Measurements from ENCODE around the gene KMT2D.

Gene KMT2D

DNA sequence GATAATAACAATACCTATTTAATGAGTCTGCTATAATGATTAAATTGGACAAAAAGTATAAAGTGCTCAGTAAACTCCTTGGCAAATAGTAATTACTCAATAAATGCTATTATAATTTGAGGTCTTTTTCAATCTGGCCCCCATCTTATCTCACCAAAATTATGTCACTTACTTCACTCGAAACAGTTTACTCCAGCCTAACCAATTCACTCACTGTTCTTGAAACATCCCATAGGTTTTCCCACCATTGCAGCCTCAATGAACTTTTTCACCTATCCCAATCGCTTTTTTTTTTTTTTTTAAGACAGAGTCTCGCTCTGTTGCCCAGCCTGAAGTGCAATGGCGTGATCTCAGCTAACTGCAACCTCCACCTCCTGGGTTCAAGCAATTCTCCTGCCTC lies 24.6 kb downstream of the KMT2D start:
- no peak for DNase-seq (ENCODE audit: low read depth in 2 of 3, low spot score in 2 of 3)

DNA sequence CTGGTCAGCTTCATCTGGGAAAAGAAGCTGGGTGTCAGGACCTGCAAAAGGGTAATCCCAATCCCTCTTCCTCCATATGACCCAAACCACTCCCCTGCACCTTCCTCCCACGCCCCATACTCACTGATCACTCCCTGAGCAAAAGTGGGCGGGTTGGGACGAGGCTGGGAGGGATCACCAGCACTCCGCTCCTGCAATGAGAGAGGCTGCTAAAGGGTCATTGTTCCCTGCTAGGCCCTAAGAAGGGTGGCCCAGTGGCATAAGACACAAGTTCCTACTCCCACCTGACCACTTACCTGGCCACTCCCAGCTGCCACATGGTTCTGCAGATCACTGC lies 26.3 kb downstream of the KMT2D start:
- no peak for DNase-seq (ENCODE audit: low read depth in 2 of 3, low spot score in 2 of 3)

DNA sequence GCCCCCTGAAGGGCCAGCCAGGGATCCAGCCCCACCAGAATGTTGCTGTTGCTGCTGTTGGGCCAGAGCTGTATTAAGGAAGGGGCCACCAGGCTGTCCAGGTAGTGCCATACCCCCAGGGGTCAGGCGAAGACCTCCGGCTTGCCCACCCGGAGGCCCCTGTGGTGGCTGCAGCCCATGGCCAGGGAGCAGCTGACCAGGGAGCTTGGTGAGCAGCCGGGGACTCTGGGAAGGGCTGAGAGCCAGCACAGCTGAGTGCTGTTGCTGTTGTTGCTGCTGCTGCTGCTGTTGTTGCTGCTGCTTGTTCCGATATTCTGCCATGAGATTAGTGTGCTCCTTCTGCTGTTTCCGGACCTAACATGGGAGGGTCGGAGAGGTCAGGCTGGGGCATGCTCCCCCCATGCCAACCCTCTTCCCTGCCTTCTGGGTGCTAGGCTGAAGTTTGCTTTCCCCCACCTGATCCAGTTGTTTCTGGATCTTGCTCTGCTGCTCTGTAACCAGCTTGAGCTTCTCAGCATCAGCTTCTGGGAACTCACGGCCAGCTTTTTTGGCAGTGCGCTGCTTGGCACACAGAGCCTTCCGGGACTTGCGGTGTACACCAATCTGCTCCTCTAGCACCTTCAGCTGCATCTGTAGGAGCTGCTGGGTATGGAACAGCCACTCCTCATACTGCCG lies 26.8 kb downstream of the KMT2D start:
- no peak for DNase-seq (ENCODE audit: low read depth in 2 of 3, low spot score in 2 of 3)

GRCh38 chr12:49032679-49033447 lies 27.7 kb downstream of the KMT2D start:
- no peak for DNase-seq (ENCODE audit: low read depth in 2 of 3, low spot score in 2 of 3)

- DNase-seq (ENCODE audit: low read depth in 2 of 3, low spot score in 2 of 3): no peak
Observed at GRCh38 chr12:49032276-49032675, 28.3 kb downstream of the KMT2D start.

GRCh38 chr12:49031573-49032161 lies 28.9 kb downstream of the KMT2D start:
- DNase-seq (ENCODE audit: low read depth in 2 of 3, low spot score in 2 of 3): no peak

DNA sequence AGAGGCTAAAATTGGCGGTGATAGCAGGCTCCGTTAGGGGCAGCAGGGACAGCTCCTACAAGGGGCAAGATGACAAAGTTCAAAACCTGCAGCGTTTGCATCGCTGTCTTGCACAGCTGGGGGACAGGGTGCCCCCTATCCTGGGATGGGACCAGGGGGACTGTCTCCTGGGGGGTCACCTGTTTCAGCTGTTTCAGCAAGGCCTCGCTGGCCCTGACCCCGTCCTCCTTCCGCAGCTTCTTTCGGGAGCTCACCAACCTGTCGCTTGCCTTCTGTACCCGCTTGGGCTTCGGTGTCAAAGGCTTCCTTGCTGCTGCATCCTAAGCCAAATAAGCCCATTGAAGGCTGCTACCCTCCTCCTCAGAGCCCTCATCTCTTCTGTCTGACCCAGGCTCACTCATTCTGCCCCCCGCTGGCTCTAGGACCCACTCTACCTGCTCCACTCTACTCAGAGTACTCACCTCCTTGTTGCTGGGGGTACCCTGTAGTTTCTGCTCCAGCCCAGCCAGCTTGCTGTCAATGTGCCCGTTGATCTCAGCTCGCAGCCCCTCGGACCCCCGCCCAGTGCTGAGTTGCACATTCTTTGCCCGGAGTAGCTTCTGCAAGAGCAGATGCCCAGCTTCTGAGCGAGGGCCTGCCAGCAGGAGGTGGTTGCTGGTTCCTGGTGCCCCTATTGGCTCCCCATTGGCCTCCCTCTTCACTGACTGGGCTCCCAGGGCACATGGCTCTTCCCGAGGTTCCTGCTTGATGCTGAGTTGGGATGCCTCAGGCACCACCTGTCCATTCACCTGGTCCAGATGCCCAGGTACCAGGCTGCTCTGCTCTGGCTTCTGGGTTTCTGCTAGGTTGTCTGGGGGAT lies 29.7 kb downstream of the KMT2D start:
- DNase-seq (ENCODE audit: low read depth in 2 of 3, low spot score in 2 of 3): no peak

- DNase-seq (ENCODE audit: low read depth in 2 of 3, low spot score in 2 of 3): no peak
Observed at GRCh38 chr12:49030119-49030518, 30.5 kb downstream of the KMT2D start.

DNA sequence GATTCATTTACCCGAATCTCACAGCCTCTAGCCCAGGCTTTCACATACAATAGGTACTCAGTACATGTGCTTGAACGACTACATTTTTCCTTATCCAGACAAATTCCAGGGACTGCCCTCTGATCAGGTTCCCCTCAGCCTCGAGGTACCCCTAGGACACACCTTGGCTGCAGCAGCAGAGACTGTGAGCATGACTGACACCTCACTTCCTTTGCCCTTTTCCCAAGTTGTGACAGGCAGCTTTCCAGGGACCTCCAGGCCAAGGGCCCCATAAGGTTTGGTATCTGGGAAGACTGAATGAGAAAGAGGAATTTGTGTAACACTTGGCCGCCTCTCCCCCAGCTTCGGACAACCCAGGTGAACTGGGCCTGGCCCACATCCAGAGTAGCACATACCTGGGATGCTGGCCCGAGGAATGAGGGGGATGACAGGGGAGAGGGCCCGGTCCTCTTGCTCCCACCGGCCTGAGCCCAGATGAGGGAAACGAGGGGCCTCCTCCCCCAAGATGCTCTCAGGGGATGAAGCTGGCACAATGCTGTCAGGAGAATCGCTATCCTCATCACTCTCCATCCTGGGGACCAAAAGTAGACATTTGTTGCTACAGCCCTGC lies 31.8 kb downstream of the KMT2D start:
- no peak for DNase-seq (ENCODE audit: low read depth in 2 of 3, low spot score in 2 of 3)

- DNase-seq (ENCODE audit: low read depth in 2 of 3, low spot score in 2 of 3): no peak
Observed at GRCh38 chr12:49027846-49028555, 32.6 kb downstream of the KMT2D start.

DNA sequence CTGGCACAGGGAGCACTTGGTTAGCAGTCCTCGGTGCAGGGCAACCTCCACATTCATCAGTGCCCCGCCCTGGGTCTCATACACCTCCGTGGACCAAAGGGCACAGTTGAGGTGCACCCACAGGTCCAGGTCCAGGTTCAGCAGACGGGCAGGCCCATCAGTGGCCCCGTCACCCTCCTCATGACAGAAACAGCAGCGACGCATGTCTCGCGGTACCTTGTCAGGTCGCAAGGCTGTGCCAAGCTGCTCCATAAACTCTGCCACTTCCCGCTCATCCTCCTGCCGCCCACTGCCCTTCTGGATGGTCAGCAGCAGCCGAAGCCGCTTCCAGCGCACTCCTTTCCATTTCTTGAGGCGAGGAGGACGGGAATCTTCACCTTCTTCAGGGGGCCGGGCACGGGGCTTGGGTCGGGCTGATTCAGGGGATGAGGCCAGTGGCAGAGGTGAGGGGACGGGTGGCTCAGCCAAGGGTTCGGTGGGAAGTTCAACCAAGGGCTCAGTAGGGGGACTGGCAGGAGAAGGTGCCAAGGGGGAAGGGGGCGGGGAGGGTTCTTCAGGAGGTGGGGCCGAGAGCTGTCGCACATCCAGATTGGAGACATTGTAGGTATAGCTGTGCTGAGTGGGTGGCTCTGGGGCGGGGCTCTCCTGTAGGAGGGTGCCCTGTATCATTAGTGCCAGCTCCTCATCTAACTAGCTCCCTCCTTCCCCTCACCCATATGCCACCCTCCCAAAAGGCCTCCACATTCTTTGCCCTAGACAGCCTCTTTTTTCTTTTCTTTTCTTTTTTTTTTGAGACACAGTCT lies 33.7 kb downstream of the KMT2D start:
- DNase-seq (ENCODE audit: low read depth in 2 of 3, low spot score in 2 of 3): no peak

DNA sequence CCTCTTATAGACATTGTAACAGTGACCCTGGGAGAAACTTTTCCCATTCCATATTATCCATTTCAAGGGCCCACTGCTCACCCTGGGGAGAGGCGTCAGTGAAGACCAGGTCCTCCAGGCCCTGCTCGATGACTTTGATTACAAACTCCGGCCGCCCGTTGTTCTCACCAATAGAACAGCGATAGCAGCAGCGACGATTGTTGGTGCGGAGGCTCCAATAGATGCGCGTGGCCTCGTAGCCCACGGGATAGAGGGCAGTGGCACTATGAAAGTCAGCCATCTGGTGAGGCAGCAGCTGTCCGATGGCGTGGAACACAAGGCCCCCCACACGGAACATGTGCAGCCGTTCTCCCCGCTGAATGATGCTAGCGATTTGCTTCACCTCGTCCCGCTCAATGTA lies 34.5 kb downstream of the KMT2D start:
- DNase-seq (ENCODE audit: low read depth in 2 of 3, low spot score in 2 of 3): no peak

- DNase-seq (ENCODE audit: low read depth in 2 of 3, low spot score in 2 of 3): no peak
Observed at GRCh38 chr12:49025463-49025862, 35.1 kb downstream of the KMT2D start.

DNA sequence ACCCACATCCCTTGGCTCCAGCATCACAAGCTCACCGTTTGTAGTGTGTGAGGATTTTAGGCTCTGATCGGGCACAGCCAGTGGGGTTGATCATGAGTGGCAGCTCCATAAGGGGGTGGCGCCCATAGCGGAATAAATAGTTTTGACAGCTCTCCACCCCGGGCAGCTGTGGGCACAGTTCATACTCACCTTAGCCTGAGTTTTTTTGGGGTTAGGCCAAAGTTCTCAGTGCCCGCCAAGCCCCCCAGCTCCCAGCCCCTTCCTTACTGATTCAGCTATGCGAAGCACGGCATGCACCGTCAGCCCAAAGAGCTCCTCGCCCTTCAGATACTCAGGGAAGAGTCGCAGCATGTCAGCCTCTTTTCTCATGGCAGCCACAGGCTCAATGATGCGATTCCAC lies 36.1 kb downstream of the KMT2D start:
- no peak for DNase-seq (ENCODE audit: low read depth in 2 of 3, low spot score in 2 of 3)

GRCh38 chr12:49023812-49024211 lies 36.8 kb downstream of the KMT2D start:
- no peak for DNase-seq (ENCODE audit: low read depth in 2 of 3, low spot score in 2 of 3)

DNA sequence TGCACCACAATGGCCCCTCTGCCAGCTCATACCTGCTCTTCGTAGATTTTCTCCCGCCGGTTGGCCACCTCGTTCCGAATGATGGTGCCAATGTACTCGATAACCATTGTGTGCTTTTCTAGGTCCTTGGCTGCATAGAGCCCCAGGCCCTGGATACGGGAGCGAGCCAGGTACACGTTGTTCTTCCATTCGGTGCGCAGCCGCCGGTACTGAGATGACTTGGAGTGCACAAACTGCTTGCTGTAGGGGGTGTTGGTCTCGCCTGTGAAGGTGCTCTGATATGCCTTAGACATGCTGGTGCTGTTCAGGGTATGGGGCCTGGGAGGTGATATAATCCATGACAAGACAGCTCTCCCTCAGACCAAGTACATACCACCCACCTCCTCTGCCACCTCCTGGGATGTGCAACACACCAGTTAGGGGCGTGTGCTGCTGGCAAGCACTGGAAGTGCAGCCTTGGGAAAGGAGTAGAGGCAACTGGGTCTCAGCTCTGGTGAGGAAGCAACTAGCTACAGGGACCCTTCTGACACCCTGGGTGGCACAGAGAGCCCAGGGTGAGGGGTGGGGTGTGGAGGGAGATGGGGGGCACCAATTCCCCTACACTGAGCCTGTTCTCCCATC lies 37.9 kb downstream of the KMT2D start:
- no peak for DNase-seq (ENCODE audit: low read depth in 2 of 3, low spot score in 2 of 3)

GRCh38 chr12:49021292-49021915 lies 39.2 kb downstream of the KMT2D start:
- no peak for DNase-seq (ENCODE audit: low read depth in 2 of 3, low spot score in 2 of 3)

GRCh38 chr12:49020441-49020840 lies 40.2 kb downstream of the KMT2D start:
- DNase-seq (ENCODE audit: low read depth in 2 of 3, low spot score in 2 of 3): no peak

Data from activated CD8-positive, alpha-beta memory T cell treated with anti-CD3 and anti-CD28 coated beads for 48 hours (primary cell).